Measurements from ENCODE around the gene TSN.

The TSN gene

GRCh38 chr2:121735518-121736074, 19.9 kb upstream of the TSN start:
- ChIA-PET CTCF (interaction anchor here (0.6 to 0.9 kb wide), 3 partner anchors 18 to 149 kb away, joined by 3 read pairs; no protein-coding TSS in a partner anchor), POLR2A (interaction anchor here (2.1 to 3.1 kb wide), 2 partner anchors 20 to 87 kb away, joined by 7 to 18 read pairs; partner anchors contain the start of genes CLASP1 and TSN)
- Histone ChIP-seq H3K27ac (ENCODE audit: extremely low read depth, low read depth, low read length) (peak overlapping the region; percentile 84; the same call in 1 of the 2 replicates), H3K9me3 (ENCODE audit: control insufficient read depth, insufficient read depth, low read depth, low read length) (no peaks in the 10 kb centered on the region), H3K36me3 (ENCODE audit: control insufficient read depth in 2 of 2, insufficient read depth in 1 of 2, low read length in 2 of 2) (peaks cover 36 to 42% of the 10 kb centered on the region in 2 experiments), H3K4me1 (ENCODE audit: control insufficient read depth, insufficient read depth, low read length) (no peaks in the 10 kb centered on the region), H3K4me3 (ENCODE audit: low read depth, low read length) (peak overlapping the region; percentile 96)
- TF ChIP-seq ZNF654 (tag by site-specific recombination; IDR thresholded peaks at IDR 0.05; ENCODE audit: low read depth) = peak; percentile 3; the same call in 1 of the 2 replicates
- no peak for TF ChIP-seq ZNF48 (tag by site-specific recombination; IDR thresholded peaks at IDR 0.05)
- 0 out of 2 replicates have a peak, but pooled peaks have one; percentile 8 for TF ChIP-seq CTCF (tag by site-specific recombination; IDR thresholded peaks at IDR 0.05)

- ChIA-PET CTCF (interaction anchor here (0.6 to 0.9 kb wide), 2 partner anchors 18 to 72 kb away, joined by 3 read pairs; no protein-coding TSS in a partner anchor), POLR2A (interaction anchor here (0.6 to 3.1 kb wide), 9 partner anchors 11 to 608 kb away, joined by 3 to 18 read pairs (median 6); partner anchors contain the start of genes CLASP1, RNU4ATAC and TSN)
- no peaks in the 10 kb centered on the region for H3K9me3 ChIP-seq (ENCODE audit: control insufficient read depth, insufficient read depth, low read depth, low read length)
- TF ChIP-seq ZNF596 (tag by site-specific recombination; IDR thresholded peaks at IDR 0.05) (no peak), ZFP37 (tag by site-specific recombination; IDR thresholded peaks at IDR 0.05) (no peak), ATF2 (tag by site-specific recombination; IDR thresholded peaks at IDR 0.05; ENCODE audit: low read depth) (no peak), ZNF585B (tag by site-specific recombination; IDR thresholded peaks at IDR 0.05) (no peak), ZNF776 (tag by site-specific recombination; IDR thresholded peaks at IDR 0.05; ENCODE audit: borderline replicate concordance) (no peak), ZNF157 (tag by site-specific recombination; IDR thresholded peaks at IDR 0.05) (no peak), ZNF19 (tag by site-specific recombination; IDR thresholded peaks at IDR 0.05; ENCODE audit: low read depth) (no peak), ZXDB (tag by site-specific recombination; IDR thresholded peaks at IDR 0.05) (no peak), ZNF571 (tag by site-specific recombination; IDR thresholded peaks at IDR 0.05) (no peak), ZNF561 (tag by site-specific recombination; IDR thresholded peaks at IDR 0.05; ENCODE audit: borderline replicate concordance) (no peak), PRDM1 (tag by site-specific recombination; IDR thresholded peaks at IDR 0.05) (no peak)
- TF ChIP-seq, protein P1, sequence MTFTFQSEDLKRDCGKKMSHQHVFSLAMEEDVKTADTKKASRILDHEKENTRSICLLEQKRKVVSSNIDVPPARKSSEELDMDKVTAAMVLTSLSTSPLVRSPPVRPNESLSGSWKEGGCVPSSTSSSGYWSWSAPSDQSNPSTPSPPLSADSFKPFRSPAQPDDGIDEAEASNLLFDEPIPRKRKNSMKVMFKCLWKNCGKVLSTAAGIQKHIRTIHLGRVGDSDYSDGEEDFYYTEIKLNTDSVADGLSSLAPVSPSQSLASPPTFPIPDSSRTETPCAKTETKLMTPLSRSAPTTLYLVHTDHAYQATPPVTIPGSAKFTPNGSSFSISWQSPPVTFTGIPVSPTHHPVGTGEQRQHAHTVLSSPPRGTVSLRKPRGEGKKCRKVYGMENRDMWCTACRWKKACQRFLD (tag by site-specific recombination; IDR thresholded peaks at IDR 0.05) = no peak
- H3K27ac ChIP-seq (ENCODE audit: extremely low read depth, low read depth, low read length) = peak overlapping the region; percentile 84; the same call in 1 of the 2 replicates
- no peaks in the 10 kb centered on the region for H3K4me1 ChIP-seq (ENCODE audit: control insufficient read depth, insufficient read depth, low read length)
- H3K4me3 ChIP-seq (ENCODE audit: low read depth, low read length) = peak overlapping the region; percentile 96
- peaks cover 30 to 36% of the 10 kb centered on the region in 2 experiments for H3K36me3 ChIP-seq (ENCODE audit: control insufficient read depth in 2 of 2, insufficient read depth in 1 of 2, low read length in 2 of 2)
Observed at GRCh38 chr2:121736140-121736461, 19.4 kb upstream of the TSN start.

Data from HEK293 (cell line).